Neural cell (in vitro differentiated cells): ENCODE data around the gene RGS6. TPM values are rescaled to one million over a fixed set of nuclear protein-coding genes. Genes with fewer than 3 reads are reported as not detected.

Experiments used
- H2AFZ ChIP-seq: fragments of 200-600, 300-800 bp; sonication (generic), shearing (Covaris generic); 2 replicates; pipeline ENCODE4 v1.6.0; 2014; ENCODE audit warnings: low read depth, mild to moderate bottlenecking, antibody characterized with exemption, low read length, moderate library complexity
- H3F3A ChIP-seq: fragments of 200-600 bp; shearing (Covaris generic); 2 replicates; pipeline ENCODE4 v1.6.1; 2016; ENCODE audit warnings: mild to moderate bottlenecking, moderate library complexity, mixed read lengths, antibody characterized with exemption, low read length; ENCODE audit not compliant: insufficient read depth, poor library complexity, severe bottlenecking
- H3K27ac ChIP-seq: fragments of 200-600, 300-800 bp; sonication (generic), shearing (Covaris generic); 2 replicates; pipeline ENCODE4 v1.5.1; 2014; ENCODE audit warnings: mild to moderate bottlenecking, low read length, moderate library complexity
- H3K27me3 ChIP-seq: fragments of 300-800, 200-600 bp; sonication (generic), shearing (Covaris generic); 2 replicates; pipeline ENCODE4 v1.6.0; 2014; ENCODE audit warnings: mild to moderate bottlenecking, low read depth, low read length, moderate library complexity; ENCODE audit not compliant: insufficient read depth
- H3K36me3 ChIP-seq: fragments of 300-800, 200-600 bp; sonication (generic), shearing (Covaris generic); 2 replicates; pipeline ENCODE4 v1.5.1; 2014; ENCODE audit warnings: mild to moderate bottlenecking, antibody characterized with exemption, low read length, moderate library complexity; ENCODE audit not compliant: insufficient read depth
- H3K4me2 ChIP-seq: fragments of 300-800, 200-600 bp; sonication (generic), shearing (Covaris generic); 2 replicates; pipeline ENCODE4 v1.6.0; 2014; ENCODE audit warnings: mild to moderate bottlenecking, low read length
- H3K4me3 ChIP-seq: fragments of 300-800, 200-600 bp; sonication (generic), shearing (Covaris generic); 2 replicates; pipeline ENCODE4 v1.5.1; 2014; ENCODE audit warnings: mild to moderate bottlenecking, low read length, moderate library complexity
- H3K79me2 ChIP-seq: fragments of 200-600 bp; shearing (Covaris generic); replicated peaks from 2 replicates; pipeline ENCODE4 v1.6.0; 2014; ENCODE audit warnings: mild to moderate bottlenecking, low read length, moderate library complexity; ENCODE audit not compliant: insufficient read depth
- H3K9ac ChIP-seq: fragments of 300-800, 200-600 bp; sonication (generic), shearing (Covaris generic); 2 replicates; pipeline ENCODE4 v1.6.1; 2016; ENCODE audit warnings: mild to moderate bottlenecking, low read length, mixed read lengths
- H3K9me2 ChIP-seq: fragments of 200-600 bp; shearing (Covaris generic); 2 replicates; pipeline ENCODE4 v1.6.1; 2016; ENCODE audit warnings: mild to moderate bottlenecking, low read length, mixed read lengths; ENCODE audit not compliant: insufficient read depth
- H3K9me3 ChIP-seq: fragments of 200-600, 300-800 bp; sonication (generic), shearing (Covaris generic); 2 replicates; pipeline ENCODE4 v1.6.1; 2016; ENCODE audit warnings: mild to moderate bottlenecking, mixed run types, low read length, moderate library complexity, mixed read lengths
- H4K20me1 ChIP-seq: fragments of 200-600 bp; shearing (Covaris generic); 2 replicates; pipeline ENCODE4 v1.6.1; 2016; ENCODE audit warnings: mild to moderate bottlenecking, mixed run types; ENCODE audit not compliant: insufficient read depth
- CTCF ChIP-seq: fragments of 450-650 bp; IDR thresholded peaks from 2 replicates; pipeline ENCODE4 v1.5.1; 2014; ENCODE audit warnings: antibody characterized with exemption, mild to moderate bottlenecking, moderate library complexity; ENCODE audit not compliant: poor library complexity, severe bottlenecking
- EP300 ChIP-seq: fragments of 450-650 bp; conservative IDR thresholded peaks from 2 replicates; pipeline ENCODE4 v1.6.1; 2014; ENCODE audit warnings: antibody characterized with exemption, mild to moderate bottlenecking, moderate library complexity; ENCODE audit not compliant: poor library complexity, severe bottlenecking
- EZH2 ChIP-seq: fragments of 200-600, 300-800 bp; shearing (Covaris generic), sonication (generic); IDR thresholded peaks from 2 replicates; pipeline ENCODE4 v1.6.1; 2014; ENCODE audit warnings: antibody characterized with exemption, low read length, borderline replicate concordance, mild to moderate bottlenecking; ENCODE audit not compliant: insufficient read depth, poor library complexity, severe bottlenecking
- MXI1 ChIP-seq: fragments of 450-650 bp; conservative IDR thresholded peaks from 2 replicates; pipeline ENCODE4 v1.6.1; 2014; ENCODE audit warnings: antibody characterized with exemption, mild to moderate bottlenecking; ENCODE audit not compliant: poor library complexity, severe bottlenecking
- POLR2AphosphoS5 ChIP-seq: IDR thresholded peaks from 2 replicates; pipeline ENCODE4 v1.6.1; 2012
- RAD21 ChIP-seq: fragments of 450-650 bp; conservative IDR thresholded peaks from 2 replicates; pipeline ENCODE4 v1.6.1; 2014; ENCODE audit warnings: antibody characterized with exemption, mild to moderate bottlenecking, moderate library complexity
- REST ChIP-seq: IDR thresholded peaks from 2 replicates; pipeline ENCODE4 v1.6.1; 2012; ENCODE audit warnings: borderline replicate concordance
- SMC3 ChIP-seq: fragments of 450-650 bp; conservative IDR thresholded peaks from 2 replicates; pipeline ENCODE4 v1.6.1; 2014; ENCODE audit warnings: antibody characterized with exemption, mild to moderate bottlenecking, moderate library complexity; ENCODE audit not compliant: poor library complexity
- TAF1 ChIP-seq: IDR thresholded peaks from 2 replicates; pipeline ENCODE4 v1.6.1; 2012; ENCODE audit warnings: low read depth
- polyA plus RNA-seq: library from polyadenylated mRNA; depleted of rRNA; stranded (reverse); fragments of >200 nt; gene quantifications from 2 replicates; pipeline ENCODE4 v1.2.3, GENCODE V29; 2014

The RGS6 gene
- polyA plus RNA-seq, 1 donor from 2014 or later, result 7.3 TPM

GRCh38 chr14:72026536-72026935, 94.3 kb downstream of the RGS6 start:
- H3K4me3 ChIP-seq, result no peak overlapping the region
- no peak overlapping the region for H3K9ac ChIP-seq
- no peak overlapping the region for H3K4me2 ChIP-seq
- H3K36me3 ChIP-seq, result no peaks in the 10 kb centered on the region
- no peak overlapping the region for H3K27ac ChIP-seq
- H3K9me3 ChIP-seq, result no peaks in the 10 kb centered on the region
- no peaks in the 10 kb centered on the region for H3K9me2 ChIP-seq
- H3F3A ChIP-seq, result no peaks in the 10 kb centered on the region
- no peaks in the 10 kb centered on the region for H3K79me2 ChIP-seq
- TF ChIP-seq TAF1, result no peak
- TF ChIP-seq REST, result no peak
- TF ChIP-seq MXI1, result no peak
- TF ChIP-seq POLR2AphosphoS5, result no peak
- no peak overlapping the region for H2AFZ ChIP-seq
- no peaks in the 10 kb centered on the region for H3K27me3 ChIP-seq
- H4K20me1 ChIP-seq, result no peaks in the 10 kb centered on the region

- H2AFZ ChIP-seq, result no peak overlapping the region
- no peaks in the 10 kb centered on the region for H3K79me2 ChIP-seq
- no peaks in the 10 kb centered on the region for H3K9me3 ChIP-seq
- TF ChIP-seq REST (no peak), CTCF (no peak), SMC3 (no peak), RAD21 (no peak), TAF1 (no peak), EZH2 (no peak), POLR2AphosphoS5 (no peak), EP300 (no peak), MXI1 (no peak)
- no peaks in the 10 kb centered on the region for H3F3A ChIP-seq
- no peak overlapping the region for H3K27ac ChIP-seq
- no peak overlapping the region for H3K9ac ChIP-seq
- H4K20me1 ChIP-seq, result no peaks in the 10 kb centered on the region
- H3K9me2 ChIP-seq, result no peaks in the 10 kb centered on the region
- no peaks in the 10 kb centered on the region for H3K27me3 ChIP-seq
- no peak overlapping the region for H3K4me3 ChIP-seq
- H3K4me2 ChIP-seq, result no peak overlapping the region
- H3K36me3 ChIP-seq, result no peaks in the 10 kb centered on the region
Measured at GRCh38 chr14:72027061-72027460, 94.8 kb downstream of the RGS6 start.
